GM10266 (cell line): ENCODE measurements around the gene SPATA20.

Source experiments
- DNase-seq: peaks from one replicate; pipeline ENCODE4 v3.0.0; 2012; ENCODE audit errors: extremely low spot score
- TF ChIP-seq, protein P1 (sequence below): IDR thresholded peaks from 2 replicates; pipeline ENCODE4 v1.5.1; 2012; ENCODE audit warnings: mild to moderate bottlenecking, low read depth; ENCODE audit not compliant: control insufficient read depth, insufficient read depth; ENCODE audit errors: missing control alignments

The SPATA20 gene

DNA sequence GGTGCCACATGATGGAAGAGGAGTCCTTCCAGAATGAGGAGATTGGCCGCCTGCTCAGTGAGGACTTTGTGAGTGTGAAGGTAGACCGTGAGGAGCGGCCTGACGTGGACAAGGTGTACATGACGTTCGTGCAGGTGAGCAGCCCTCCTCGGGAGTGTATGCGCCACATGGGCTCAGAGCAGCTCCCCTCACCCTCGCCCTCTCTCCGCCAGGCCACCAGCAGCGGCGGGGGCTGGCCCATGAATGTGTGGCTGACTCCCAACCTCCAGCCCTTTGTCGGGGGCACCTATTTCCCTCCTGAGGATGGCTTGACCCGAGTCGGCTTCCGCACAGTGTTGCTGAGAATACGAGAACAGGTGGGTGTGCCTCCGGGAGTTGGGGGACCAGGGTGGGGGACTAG is 1.9 kb downstream of the SPATA20 start:
- TF ChIP-seq, protein P1, sequence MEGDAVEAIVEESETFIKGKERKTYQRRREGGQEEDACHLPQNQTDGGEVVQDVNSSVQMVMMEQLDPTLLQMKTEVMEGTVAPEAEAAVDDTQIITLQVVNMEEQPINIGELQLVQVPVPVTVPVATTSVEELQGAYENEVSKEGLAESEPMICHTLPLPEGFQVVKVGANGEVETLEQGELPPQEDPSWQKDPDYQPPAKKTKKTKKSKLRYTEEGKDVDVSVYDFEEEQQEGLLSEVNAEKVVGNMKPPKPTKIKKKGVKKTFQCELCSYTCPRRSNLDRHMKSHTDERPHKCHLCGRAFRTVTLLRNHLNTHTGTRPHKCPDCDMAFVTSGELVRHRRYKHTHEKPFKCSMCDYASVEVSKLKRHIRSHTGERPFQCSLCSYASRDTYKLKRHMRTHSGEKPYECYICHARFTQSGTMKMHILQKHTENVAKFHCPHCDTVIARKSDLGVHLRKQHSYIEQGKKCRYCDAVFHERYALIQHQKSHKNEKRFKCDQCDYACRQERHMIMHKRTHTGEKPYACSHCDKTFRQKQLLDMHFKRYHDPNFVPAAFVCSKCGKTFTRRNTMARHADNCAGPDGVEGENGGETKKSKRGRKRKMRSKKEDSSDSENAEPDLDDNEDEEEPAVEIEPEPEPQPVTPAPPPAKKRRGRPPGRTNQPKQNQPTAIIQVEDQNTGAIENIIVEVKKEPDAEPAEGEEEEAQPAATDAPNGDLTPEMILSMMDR = no peak
- DNase-seq = no peak

DNA sequence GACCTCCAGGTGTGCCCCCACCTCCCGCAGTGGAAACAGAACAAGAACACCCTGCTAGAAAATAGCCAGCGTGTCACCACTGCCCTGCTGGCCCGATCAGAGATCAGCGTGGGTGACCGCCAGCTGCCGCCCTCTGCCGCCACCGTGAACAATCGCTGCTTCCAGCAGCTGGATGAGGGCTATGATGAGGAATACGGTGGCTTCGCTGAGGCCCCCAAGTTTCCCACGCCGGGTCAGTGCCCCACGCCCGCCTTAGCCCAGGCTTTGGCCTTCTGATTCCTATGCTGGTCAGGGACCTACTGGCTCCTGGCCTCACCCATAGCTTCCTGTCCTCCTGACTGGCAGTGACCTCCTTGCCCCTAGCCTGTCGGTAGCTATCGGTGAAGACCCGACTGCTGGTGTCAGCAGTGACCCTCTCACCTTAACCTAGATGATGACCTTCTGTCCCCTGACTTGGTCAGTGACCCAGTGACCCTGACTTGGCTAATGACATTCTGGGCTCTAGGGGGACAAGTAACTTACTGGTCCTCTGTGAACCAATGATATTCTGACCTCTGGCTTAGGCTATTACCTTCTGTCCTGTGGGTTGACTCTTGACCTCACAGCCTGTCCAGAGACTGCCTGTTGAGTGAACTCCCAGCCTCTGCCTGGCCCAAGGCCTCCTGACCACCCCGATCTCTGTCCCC is 2.4 kb downstream of the SPATA20 start:
- no peak for DNase-seq
- TF ChIP-seq, protein P1 = no peak

DNA sequence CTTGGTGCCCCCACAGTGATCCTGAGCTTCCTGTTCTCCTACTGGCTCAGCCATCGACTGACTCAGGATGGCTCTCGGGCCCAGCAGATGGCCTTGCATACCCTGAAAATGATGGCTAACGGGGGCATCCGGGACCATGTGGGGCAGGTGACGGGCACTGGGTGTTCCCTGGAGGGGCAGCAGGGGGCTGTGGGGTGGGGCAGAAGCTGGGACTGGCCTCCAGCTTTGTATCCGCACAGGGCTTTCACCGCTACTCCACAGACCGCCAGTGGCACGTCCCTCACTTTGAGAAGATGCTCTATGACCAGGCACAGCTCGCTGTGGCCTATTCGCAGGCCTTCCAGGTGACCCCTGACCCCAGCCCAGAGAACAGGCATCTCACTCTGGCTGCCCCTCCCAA is 3.0 kb downstream of the SPATA20 start:
- DNase-seq = no peak
- TF ChIP-seq, protein P1 = no peak

DNA sequence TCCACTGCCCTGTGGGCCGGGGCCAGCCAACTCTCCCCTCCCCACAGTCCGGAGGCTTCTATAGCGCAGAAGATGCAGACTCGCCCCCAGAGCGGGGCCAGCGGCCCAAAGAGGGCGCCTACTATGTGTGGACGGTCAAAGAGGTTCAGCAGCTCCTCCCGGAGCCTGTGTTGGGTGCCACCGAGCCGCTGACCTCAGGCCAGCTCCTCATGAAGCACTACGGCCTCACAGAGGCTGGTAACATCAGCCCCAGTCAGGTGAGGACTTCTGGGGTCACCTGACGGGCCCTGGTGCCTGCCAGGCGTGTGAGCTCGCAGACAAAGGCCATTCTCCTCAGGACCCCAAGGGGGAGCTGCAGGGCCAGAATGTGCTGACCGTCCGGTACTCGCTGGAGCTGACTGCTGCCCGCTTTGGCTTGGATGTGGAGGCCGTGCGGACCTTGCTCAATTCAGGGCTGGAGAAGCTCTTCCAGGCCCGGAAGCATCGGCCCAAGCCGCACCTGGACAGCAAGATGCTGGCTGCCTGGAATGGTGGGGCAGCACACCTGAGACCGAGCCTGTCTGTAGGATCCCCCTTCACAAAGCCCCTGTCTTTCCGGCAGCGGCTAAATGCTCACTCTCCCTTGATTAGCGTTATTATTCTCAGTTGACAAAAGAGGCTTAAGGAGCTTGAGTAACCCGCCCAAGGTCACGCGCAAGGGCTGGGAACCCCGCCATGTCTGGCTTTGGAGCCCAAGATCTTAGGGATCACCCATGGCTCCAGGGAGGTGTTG is 3.9 kb downstream of the SPATA20 start:
- TF ChIP-seq, protein P1 = peak; percentile 60
- DNase-seq = no peak

DNA sequence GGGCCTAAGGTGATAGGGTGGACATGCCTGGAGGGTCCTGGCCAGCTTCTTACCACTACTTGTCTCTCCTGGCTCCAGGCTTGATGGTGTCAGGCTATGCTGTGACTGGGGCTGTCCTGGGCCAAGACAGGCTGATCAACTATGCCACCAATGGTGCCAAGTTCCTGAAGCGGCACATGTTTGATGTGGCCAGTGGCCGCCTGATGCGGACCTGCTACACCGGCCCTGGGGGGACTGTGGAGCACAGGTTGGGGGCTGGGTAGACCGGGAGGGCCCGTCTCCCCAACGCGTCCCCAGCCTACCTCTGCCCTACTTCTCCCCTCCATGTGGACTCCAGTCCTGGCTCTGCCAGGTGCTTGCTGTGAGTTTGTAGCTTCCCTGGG is 4.5 kb downstream of the SPATA20 start:
- TF ChIP-seq, protein P1 = no peak
- DNase-seq = no peak

DNA sequence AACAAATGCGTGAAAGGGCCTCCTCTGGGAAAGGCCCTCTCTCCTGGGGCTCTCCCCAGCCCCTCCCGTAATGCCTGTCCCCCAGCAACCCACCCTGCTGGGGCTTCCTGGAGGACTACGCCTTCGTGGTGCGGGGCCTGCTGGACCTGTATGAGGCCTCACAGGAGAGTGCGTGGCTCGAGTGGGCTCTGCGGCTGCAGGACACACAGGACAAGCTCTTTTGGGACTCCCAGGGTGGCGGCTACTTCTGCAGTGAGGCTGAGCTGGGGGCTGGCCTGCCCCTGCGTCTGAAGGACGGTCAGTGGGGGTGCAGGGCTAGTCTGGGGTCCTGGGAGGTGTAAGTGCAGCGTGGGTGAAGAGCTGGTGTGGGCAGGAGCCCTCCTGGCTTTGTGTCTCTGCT is 4.9 kb downstream of the SPATA20 start:
- no peak for DNase-seq
- TF ChIP-seq, protein P1 = no peak

DNA sequence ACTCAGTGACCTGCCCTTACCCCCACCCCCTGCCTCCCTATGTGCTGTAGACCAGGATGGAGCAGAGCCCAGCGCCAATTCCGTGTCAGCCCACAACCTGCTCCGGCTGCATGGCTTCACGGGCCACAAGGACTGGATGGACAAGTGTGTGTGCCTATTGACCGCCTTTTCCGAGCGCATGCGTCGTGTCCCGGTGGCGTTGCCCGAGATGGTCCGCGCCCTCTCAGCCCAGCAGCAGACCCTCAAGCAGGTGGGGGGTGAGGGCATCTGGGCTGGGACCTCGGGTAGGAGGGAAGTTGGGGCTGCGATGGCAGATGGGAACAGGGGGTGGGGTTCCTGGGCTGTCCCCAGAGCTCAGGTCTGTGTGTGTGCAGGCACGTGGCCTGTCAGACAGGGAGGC is 7.2 kb downstream of the SPATA20 start:
- DNase-seq = no peak
- TF ChIP-seq, protein P1 = no peak
